OCI-LY3 (cell line): ENCODE results near the gene CXCL3.

Source experiments
- H2AFZ ChIP-seq: fragments of 200-600, 300-600 bp; shearing (Covaris generic); 2 replicates; pipeline ENCODE4 v1.6.0; 2014; ENCODE audit warnings: antibody characterized with exemption, low read depth, low read length
- H3K27ac ChIP-seq: fragments of 200-600, 300-600 bp; sonication (generic); 2 replicates; pipeline ENCODE4 v1.5.1; 2014; ENCODE audit warnings: mild to moderate bottlenecking, low read length, moderate library complexity, mixed read lengths
- H3K27me3 ChIP-seq: fragments of 200-600, 300-600 bp; sonication (generic); 2 replicates; pipeline ENCODE4 v1.6.1; 2014; ENCODE audit warnings: low read depth, low read length, mixed read lengths
- H3K36me3 ChIP-seq: fragments of 200-600, 300-600 bp; sonication (generic); replicated peaks from 2 replicates; pipeline ENCODE3; 2014; ENCODE audit warnings: low read depth, low read length, mixed read lengths
- H3K4me1 ChIP-seq: fragments of 300-600, 200-600 bp; sonication (generic); 2 replicates; pipeline ENCODE4 v1.6.1; 2014; ENCODE audit warnings: low read length, mixed read lengths
- H3K4me2 ChIP-seq: fragments of 200-600, 300-600 bp; sonication (generic); 2 replicates; pipeline ENCODE4 v1.6.1; 2014; ENCODE audit warnings: low read length, mixed read lengths
- H3K4me3 ChIP-seq: fragments of 300-600, 200-600 bp; sonication (generic); 2 replicates; pipeline ENCODE4 v1.5.1; 2014; ENCODE audit warnings: antibody characterized with exemption, mild to moderate bottlenecking, low read length, moderate library complexity
- H3K79me2 ChIP-seq: fragments of 300-600, 200-600 bp; shearing (Covaris generic); 2 replicates; pipeline ENCODE4 v1.6.1; 2014; ENCODE audit warnings: mild to moderate bottlenecking, low read length, mixed read lengths
- H3K9ac ChIP-seq: fragments of 300-600, 200-600 bp; shearing (Covaris generic); 2 replicates; pipeline ENCODE4 v1.6.0; 2014; ENCODE audit warnings: mild to moderate bottlenecking, low read length, moderate library complexity
- H3K9me3 ChIP-seq: fragments of 200-600, 300-600 bp; shearing (Covaris generic); 2 replicates; pipeline ENCODE4 v1.6.1; 2014; ENCODE audit warnings: low read length, mixed read lengths; ENCODE audit not compliant: insufficient read depth
- H4K20me1 ChIP-seq: fragments of 200-600, 300-600 bp; sonication (generic); 2 replicates; pipeline ENCODE4 v1.6.1; 2016; ENCODE audit warnings: low read length, mixed read lengths; ENCODE audit not compliant: insufficient read depth
- CTCF ChIP-seq: fragments of 200-600, 300-600 bp; sonication (generic); IDR thresholded peaks from 2 replicates; pipeline ENCODE4 v1.5.1; 2014; ENCODE audit warnings: antibody characterized with exemption, low read length, low read depth
- EZH2phosphoT487 ChIP-seq: fragments of 200-600 bp; shearing (Covaris generic); IDR thresholded peaks from 2 replicates; pipeline ENCODE4 v1.6.1; 2018; ENCODE audit warnings: antibody characterized with exemption, mixed run types, low read depth

Gene CXCL3

GRCh38 chr4:74018116-74018515 lies 20.4 kb downstream of the CXCL3 start:
- Histone ChIP-seq H3K36me3 (no peaks in the 10 kb centered on the region), H3K9ac (no peak overlapping the region), H3K27me3 (no peaks in the 10 kb centered on the region), H4K20me1 (no peaks in the 10 kb centered on the region), H3K79me2 (no peaks in the 10 kb centered on the region), H3K4me3 (no peak overlapping the region), H3K4me1 (0 out of 2 replicates have a peak, but pooled peaks cover 3% of the 10 kb centered on the region), H3K27ac (no peak overlapping the region), H2AFZ (no peak overlapping the region), H3K9me3 (no peaks in the 10 kb centered on the region), H3K4me2 (no peak overlapping the region)
- TF ChIP-seq CTCF: no peak
- no peak for TF ChIP-seq EZH2phosphoT487

- H3K36me3 ChIP-seq: no peaks in the 10 kb centered on the region
- H3K4me2 ChIP-seq: no peak overlapping the region
- H4K20me1 ChIP-seq: no peaks in the 10 kb centered on the region
- no peak for TF ChIP-seq EZH2phosphoT487
- no peak for TF ChIP-seq CTCF
- H3K79me2 ChIP-seq: no peaks in the 10 kb centered on the region
- H3K27ac ChIP-seq: no peak overlapping the region
- H3K27me3 ChIP-seq: no peaks in the 10 kb centered on the region
- no peak overlapping the region for H3K9ac ChIP-seq
- no peaks in the 10 kb centered on the region for H3K9me3 ChIP-seq
- H3K4me1 ChIP-seq: 0 out of 2 replicates have a peak, but pooled peaks cover 3% of the 10 kb centered on the region
- H3K4me3 ChIP-seq: no peak overlapping the region
- H2AFZ ChIP-seq: no peak overlapping the region
Measured at GRCh38 chr4:74016068-74016467, 22.4 kb downstream of the CXCL3 start.

GRCh38 chr4:74015126-74015780 lies 23.2 kb downstream of the CXCL3 start:
- no peak overlapping the region for H3K27ac ChIP-seq
- no peaks in the 10 kb centered on the region for H3K36me3 ChIP-seq
- no peaks in the 10 kb centered on the region for H3K9me3 ChIP-seq
- no peaks in the 10 kb centered on the region for H3K27me3 ChIP-seq
- H3K9ac ChIP-seq: no peak overlapping the region
- no peaks in the 10 kb centered on the region for H4K20me1 ChIP-seq
- 0 out of 2 replicates have a peak, but pooled peaks cover 3% of the 10 kb centered on the region for H3K4me1 ChIP-seq
- TF ChIP-seq CTCF: no peak
- TF ChIP-seq EZH2phosphoT487: no peak
- H3K4me3 ChIP-seq: no peak overlapping the region
- no peak overlapping the region for H2AFZ ChIP-seq
- no peaks in the 10 kb centered on the region for H3K79me2 ChIP-seq
- H3K4me2 ChIP-seq: no peak overlapping the region

GRCh38 chr4:74014332-74014731 lies 24.2 kb downstream of the CXCL3 start:
- Histone ChIP-seq H3K27me3 (no peaks in the 10 kb centered on the region), H3K79me2 (no peaks in the 10 kb centered on the region), H3K9me3 (no peaks in the 10 kb centered on the region), H3K27ac (no peak overlapping the region), H4K20me1 (no peaks in the 10 kb centered on the region), H2AFZ (no peak overlapping the region), H3K4me2 (no peak overlapping the region), H3K9ac (no peak overlapping the region), H3K4me3 (no peak overlapping the region), H3K36me3 (no peaks in the 10 kb centered on the region), H3K4me1 (0 out of 2 replicates have a peak, but pooled peaks cover 3% of the 10 kb centered on the region)
- no peak for TF ChIP-seq EZH2phosphoT487
- no peak for TF ChIP-seq CTCF
